ENCODE data around the gene SLC25A46. TPM values are rescaled to one million over a fixed set of nuclear protein-coding genes. Genes with fewer than 3 reads are reported as not detected.

SLC25A46 gene
- total and polyA plus RNA-seq, 2 of the 8 experiments (the other 6 are each of a cell fraction or from before 2014, with no cell fraction given), result 10.6 to 21.7 TPM

DNA sequence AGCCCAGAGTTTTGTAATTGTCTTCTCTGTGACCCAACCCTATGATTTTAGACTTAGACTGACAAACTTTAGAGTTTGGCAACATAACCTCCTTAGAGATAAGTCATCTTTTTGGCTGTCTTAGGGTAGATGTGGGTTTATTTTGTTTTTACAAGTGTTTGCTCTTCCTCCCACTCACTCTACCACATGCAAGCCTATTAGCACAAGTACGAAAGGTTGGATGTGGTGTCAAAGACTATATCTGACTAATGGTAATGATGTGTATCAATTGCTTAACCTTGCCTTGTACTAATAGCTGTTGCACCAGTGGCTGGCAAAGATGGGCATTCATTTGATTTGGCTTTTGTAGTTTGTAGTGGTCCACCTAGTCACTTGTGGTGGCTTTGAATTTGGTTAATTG lies 46.5 kb downstream of the SLC25A46 start:
- Histone ChIP-seq H3K4me3 (ENCODE audit: extremely low read depth in 1 of 4, insufficient read depth in 2 of 4, low read depth in 3 of 4, low read length in 4 of 4) (no peak overlapping the region), H4K91ac (replicated peaks; ENCODE audit: insufficient read length, low read length) (no peak overlapping the region), H3K4ac (replicated peaks; ENCODE audit: insufficient read length, low read depth, low read length) (no peak overlapping the region), H3K23me2 (ENCODE audit: low read depth, low read length) (no peaks in the 10 kb centered on the region), H2BK120ac (replicated peaks; ENCODE audit: low read depth, low read length) (no peak overlapping the region), H4K8ac (ENCODE audit: extremely low read depth, insufficient read depth, low read length) (no peak overlapping the region), H3K79me2 (ENCODE audit: control insufficient read depth in 1 of 2, insufficient read depth in 2 of 2, low read length in 2 of 2) (no peaks in the 10 kb centered on the region), H3K56ac (replicated peaks; ENCODE audit: insufficient read length, low read depth, low read length) (no peak overlapping the region), H4K5ac (ENCODE audit: insufficient read length, low read depth, low read length) (no peak overlapping the region), H2BK15ac (ENCODE audit: low read length) (no peak overlapping the region), H3K9me3 (ENCODE audit: insufficient read depth in 2 of 2, low read depth in 1 of 2, low read length in 1 of 2) (no peaks in the 10 kb centered on the region), H3K79me1 (ENCODE audit: low read depth, low read length) (no peaks in the 10 kb centered on the region), H3K27ac (ENCODE audit: low read depth, low read length) (no peak overlapping the region), H2BK20ac (ENCODE audit: low read length) (no peak overlapping the region), H3K14ac (ENCODE audit: insufficient read length) (no peak overlapping the region), H3K4me1 (replicated peaks in 1 of 4; ENCODE audit: control insufficient read depth in 3 of 4, insufficient read depth in 4 of 4, low read length in 3 of 4) (no peaks in the 10 kb centered on the region), H3K27me3 (replicated peaks in 1 of 4; ENCODE audit: control insufficient read depth in 3 of 4, extremely low read depth in 1 of 4, insufficient read depth in 3 of 4, low read length in 3 of 4) (no peaks in the 10 kb centered on the region), H3K36me3 (ENCODE audit: control insufficient read depth in 2 of 4, insufficient read depth in 4 of 4, low read length in 3 of 4) (no peaks in the 10 kb centered on the region), H3K23ac (ENCODE audit: insufficient read length) (no peak overlapping the region), H2AFZ (ENCODE audit: low read length) (no peak overlapping the region), H2AK5ac (ENCODE audit: low read depth, low read length) (no peak overlapping the region), H3K4me2 (ENCODE audit: insufficient read depth in 1 of 2, low read depth in 2 of 2, low read length in 2 of 2) (no peak overlapping the region), H2BK5ac (ENCODE audit: low read depth, low read length) (no peak overlapping the region), H3K18ac (ENCODE audit: extremely low read depth, low read length) (no peak overlapping the region), H4K20me1 (replicated peaks in 1 of 2; ENCODE audit: control insufficient read depth in 1 of 2, insufficient read depth in 2 of 2, low read length in 2 of 2) (no peaks in the 10 kb centered on the region), H2BK12ac (ENCODE audit: low read depth, low read length) (no peak overlapping the region), H3K9ac (replicated peaks in 1 of 4; ENCODE audit: extremely low read depth in 1 of 4, low read depth in 3 of 4, low read length in 3 of 4) (no peak overlapping the region)
- DNase-seq (ENCODE audit: low read depth in 1 of 2, low spot score in 2 of 2) (no peak), FAIRE-seq (no peak)
- ChIA-PET POLR2A (ENCODE audit: partially characterized antibody) (no interaction called here), CTCF (ENCODE audit: partially characterized antibody) (no interaction called here)
- WGBS, 2 experiments (ENCODE audit: extremely low coverage in 1 of 2, insufficient coverage in 1 of 2, insufficient read length in 1 of 2, insufficient replicate concordance in 2 of 2, low coverage in 1 of 2, low lambda C conversion rate in 2 of 2, missing lambda C conversion rate in 1 of 2), result 89% methylated on average over 1 of the region's 1 CpG; no CpG with 5 or more reads in 1 of the 2 experiments
- TF ChIP-seq GTF2F1 (IDR thresholded peaks at IDR 0.05; ENCODE audit: borderline replicate concordance, low read depth, low read length) (no peak), EZH2 (IDR thresholded peaks at IDR 0.05; ENCODE audit: low read depth, low read length, severe bottlenecking) (no peak), EGR1 (IDR thresholded peaks at IDR 0.05; ENCODE audit: borderline replicate concordance, low read depth, low read length) (no peak), BACH1 (IDR thresholded peaks at IDR 0.05; ENCODE audit: low read length) (no peak), RNF2 (IDR thresholded peaks at IDR 0.05; ENCODE audit: borderline replicate concordance, low read depth, low read length, missing control alignments, poor library complexity, severe bottlenecking) (no peak), SP4 (IDR thresholded peaks at IDR 0.05; ENCODE audit: low read length) (no peak), EP300 (IDR thresholded peaks at IDR 0.05; ENCODE audit: borderline replicate concordance in 1 of 2, low read depth in 2 of 2, low read length in 2 of 2) (no peak)
- TF ChIP-seq, protein P1, sequence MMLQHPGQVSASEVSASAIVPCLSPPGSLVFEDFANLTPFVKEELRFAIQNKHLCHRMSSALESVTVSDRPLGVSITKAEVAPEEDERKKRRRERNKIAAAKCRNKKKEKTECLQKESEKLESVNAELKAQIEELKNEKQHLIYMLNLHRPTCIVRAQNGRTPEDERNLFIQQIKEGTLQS (IDR thresholded peaks at IDR 0.05; ENCODE audit: insufficient read depth, low read depth, low read length), result no peak
- TF ChIP-seq, protein P2, sequence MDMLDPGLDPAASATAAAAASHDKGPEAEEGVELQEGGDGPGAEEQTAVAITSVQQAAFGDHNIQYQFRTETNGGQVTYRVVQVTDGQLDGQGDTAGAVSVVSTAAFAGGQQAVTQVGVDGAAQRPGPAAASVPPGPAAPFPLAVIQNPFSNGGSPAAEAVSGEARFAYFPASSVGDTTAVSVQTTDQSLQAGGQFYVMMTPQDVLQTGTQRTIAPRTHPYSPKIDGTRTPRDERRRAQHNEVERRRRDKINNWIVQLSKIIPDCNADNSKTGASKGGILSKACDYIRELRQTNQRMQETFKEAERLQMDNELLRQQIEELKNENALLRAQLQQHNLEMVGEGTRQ (IDR thresholded peaks at IDR 0.05; ENCODE audit: low read length), result no peak
- TF ChIP-seq, protein P3, sequence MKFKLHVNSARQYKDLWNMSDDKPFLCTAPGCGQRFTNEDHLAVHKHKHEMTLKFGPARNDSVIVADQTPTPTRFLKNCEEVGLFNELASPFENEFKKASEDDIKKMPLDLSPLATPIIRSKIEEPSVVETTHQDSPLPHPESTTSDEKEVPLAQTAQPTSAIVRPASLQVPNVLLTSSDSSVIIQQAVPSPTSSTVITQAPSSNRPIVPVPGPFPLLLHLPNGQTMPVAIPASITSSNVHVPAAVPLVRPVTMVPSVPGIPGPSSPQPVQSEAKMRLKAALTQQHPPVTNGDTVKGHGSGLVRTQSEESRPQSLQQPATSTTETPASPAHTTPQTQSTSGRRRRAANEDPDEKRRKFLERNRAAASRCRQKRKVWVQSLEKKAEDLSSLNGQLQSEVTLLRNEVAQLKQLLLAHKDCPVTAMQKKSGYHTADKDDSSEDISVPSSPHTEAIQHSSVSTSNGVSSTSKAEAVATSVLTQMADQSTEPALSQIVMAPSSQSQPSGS (IDR thresholded peaks at IDR 0.05; ENCODE audit: low read length), result no peak
